ENCODE measurements around the gene EHF. TPM values are rescaled to one million over a fixed set of nuclear protein-coding genes. Genes with fewer than 3 reads are reported as not detected.

Gene EHF
- total and polyA plus RNA-seq, 2 experiments from 2014 or later: not detected

GRCh38 chr11:34676227-34676626 lies 55.3 kb downstream of the EHF start:
- no peak overlapping the region for H3K27ac ChIP-seq
- no peaks in the 10 kb centered on the region for H3K36me3 ChIP-seq (ENCODE audit: low read depth)
- TF ChIP-seq EZH2phosphoT487 (IDR thresholded peaks at IDR 0.05; ENCODE audit: insufficient read depth, low read depth) (no peak), EZH2 (IDR thresholded peaks at IDR 0.05; ENCODE audit: insufficient read depth, poor library complexity, severe bottlenecking) (no peak)
- no peaks in the 10 kb centered on the region for H4K20me1 ChIP-seq (ENCODE audit: insufficient read depth)
- no peaks in the 10 kb centered on the region for H3K4me1 ChIP-seq (ENCODE audit: insufficient read depth)
- no peak overlapping the region for H3K9ac ChIP-seq
- no peaks in the 10 kb centered on the region for H3K27me3 ChIP-seq (replicated peaks; ENCODE audit: insufficient read depth)
- H3K4me3 ChIP-seq: no peak overlapping the region
- no peaks in the 10 kb centered on the region for H3K9me2 ChIP-seq (ENCODE audit: insufficient read depth)
- no peaks in the 10 kb centered on the region for H3K79me2 ChIP-seq (ENCODE audit: insufficient read depth)
- 81 to 100% methylated on average over 1 of the region's 1 CpG for WGBS, 2 experiments (ENCODE audit: low coverage in 1 of 2, low lambda C conversion rate in 2 of 2, missing lambda C conversion rate in 2 of 2)
- H3K4me2 ChIP-seq (ENCODE audit: unreplicated experiment): no peak overlapping the region
- no peak for DNase-seq
- no peaks in the 10 kb centered on the region for H3F3A ChIP-seq (ENCODE audit: insufficient read depth)
- no peaks in the 10 kb centered on the region for H3K9me3 ChIP-seq (ENCODE audit: low read depth)
- H2AFZ ChIP-seq: no peak overlapping the region
- in situ Hi-C loops (cut with MboI): no loop called here

GRCh38 chr11:34679681-34680080 lies 58.8 kb downstream of the EHF start:
- no peaks in the 10 kb centered on the region for H3K9me3 ChIP-seq (ENCODE audit: low read depth)
- 50 to 67% methylated on average over 1 of the region's 1 CpG for WGBS, 2 experiments (ENCODE audit: low coverage in 1 of 2, low lambda C conversion rate in 2 of 2, missing lambda C conversion rate in 2 of 2)
- no peaks in the 10 kb centered on the region for H3K27me3 ChIP-seq (replicated peaks; ENCODE audit: insufficient read depth)
- in situ Hi-C loops (cut with MboI): no loop called here
- H3K27ac ChIP-seq: no peak overlapping the region
- TF ChIP-seq EZH2phosphoT487 (IDR thresholded peaks at IDR 0.05; ENCODE audit: insufficient read depth, low read depth): no peak
- no peak for TF ChIP-seq EZH2 (IDR thresholded peaks at IDR 0.05; ENCODE audit: insufficient read depth, poor library complexity, severe bottlenecking)
- H3K4me3 ChIP-seq: no peak overlapping the region
- H3K4me1 ChIP-seq (ENCODE audit: insufficient read depth): no peaks in the 10 kb centered on the region; the same call in 1 of the 2 replicates
- H3K9ac ChIP-seq: no peak overlapping the region
- no peak overlapping the region for H3K4me2 ChIP-seq (ENCODE audit: unreplicated experiment)
- no peaks in the 10 kb centered on the region for H3K9me2 ChIP-seq (ENCODE audit: insufficient read depth)
- no peaks in the 10 kb centered on the region for H3K79me2 ChIP-seq (ENCODE audit: insufficient read depth)
- H3F3A ChIP-seq (ENCODE audit: insufficient read depth): no peaks in the 10 kb centered on the region
- H3K36me3 ChIP-seq (ENCODE audit: low read depth): no peaks in the 10 kb centered on the region
- no peak overlapping the region for H2AFZ ChIP-seq
- no peaks in the 10 kb centered on the region for H4K20me1 ChIP-seq (ENCODE audit: insufficient read depth)
- DNase-seq: no peak

- no peaks in the 10 kb centered on the region for H3F3A ChIP-seq (ENCODE audit: insufficient read depth)
- H3K9me2 ChIP-seq (ENCODE audit: insufficient read depth): no peaks in the 10 kb centered on the region
- WGBS, 2 experiments (ENCODE audit: low coverage in 1 of 2, low lambda C conversion rate in 2 of 2, missing lambda C conversion rate in 2 of 2): 97 to 100% methylated on average over 1 of the region's 1 CpG
- no peaks in the 10 kb centered on the region for H3K27me3 ChIP-seq (replicated peaks; ENCODE audit: insufficient read depth)
- no peak overlapping the region for H3K9ac ChIP-seq
- peaks cover 5% of the 10 kb centered on the region; the same call in 1 of the 2 replicates for H3K4me1 ChIP-seq (ENCODE audit: insufficient read depth)
- no peak for TF ChIP-seq EZH2 (IDR thresholded peaks at IDR 0.05; ENCODE audit: insufficient read depth, poor library complexity, severe bottlenecking)
- no peak for TF ChIP-seq EZH2phosphoT487 (IDR thresholded peaks at IDR 0.05; ENCODE audit: insufficient read depth, low read depth)
- H3K4me2 ChIP-seq (ENCODE audit: unreplicated experiment): no peak overlapping the region
- H3K79me2 ChIP-seq (ENCODE audit: insufficient read depth): no peaks in the 10 kb centered on the region
- in situ Hi-C loops (cut with MboI): no loop called here
- no peaks in the 10 kb centered on the region for H4K20me1 ChIP-seq (ENCODE audit: insufficient read depth)
- H3K9me3 ChIP-seq (ENCODE audit: low read depth): no peaks in the 10 kb centered on the region
- no peak overlapping the region for H2AFZ ChIP-seq
- no peaks in the 10 kb centered on the region for H3K36me3 ChIP-seq (ENCODE audit: low read depth)
- no peak overlapping the region for H3K4me3 ChIP-seq
- H3K27ac ChIP-seq: no peak overlapping the region
- DNase-seq: peak; percentile 15
These were observed 59.3 kb downstream of the EHF start for GRCh38 chr11:34680206-34680605.

- H3K36me3 ChIP-seq (ENCODE audit: low read depth): no peaks in the 10 kb centered on the region
- no peak overlapping the region for H2AFZ ChIP-seq
- no peak overlapping the region for H3K27ac ChIP-seq
- H3F3A ChIP-seq (ENCODE audit: insufficient read depth): peaks cover 7% of the 10 kb centered on the region; the same call in 1 of the 2 replicates
- H3K27me3 ChIP-seq (replicated peaks; ENCODE audit: insufficient read depth): no peaks in the 10 kb centered on the region
- in situ Hi-C loops (cut with MboI): no loop called here
- no peaks in the 10 kb centered on the region for H4K20me1 ChIP-seq (ENCODE audit: insufficient read depth)
- H3K9me2 ChIP-seq (ENCODE audit: insufficient read depth): no peaks in the 10 kb centered on the region
- H3K79me2 ChIP-seq (ENCODE audit: insufficient read depth): no peaks in the 10 kb centered on the region
- no peak overlapping the region for H3K9ac ChIP-seq
- peaks cover 11% of the 10 kb centered on the region; the same call in 1 of the 2 replicates for H3K4me1 ChIP-seq (ENCODE audit: insufficient read depth)
- H3K9me3 ChIP-seq (ENCODE audit: low read depth): no peaks in the 10 kb centered on the region
- peak; percentile 77 for DNase-seq
- no peak overlapping the region for H3K4me2 ChIP-seq (ENCODE audit: unreplicated experiment)
- TF ChIP-seq EZH2phosphoT487 (IDR thresholded peaks at IDR 0.05; ENCODE audit: insufficient read depth, low read depth): no peak
- TF ChIP-seq EZH2 (IDR thresholded peaks at IDR 0.05; ENCODE audit: insufficient read depth, poor library complexity, severe bottlenecking): no peak
- WGBS, 2 experiments (ENCODE audit: low coverage in 1 of 2, low lambda C conversion rate in 2 of 2, missing lambda C conversion rate in 2 of 2): 65 to 67% methylated on average over 5 of the region's 5 CpGs
- no peak overlapping the region for H3K4me3 ChIP-seq
These were observed 60.2 kb downstream of the EHF start for GRCh38 chr11:34680918-34681586.
